PC-9 (cell line): ENCODE measurements around the gene VSTM2L.

Source experiments
- EZH2 ChIP-seq: fragments of 200-600 bp; sonication (generic); IDR thresholded peaks from 2 replicates; pipeline ENCODE4 v1.8.0; 2017; ENCODE audit warnings: antibody characterized with exemption, low read depth
- TF ChIP-seq, protein P1 (sequence below): fragments of 200-600 bp; sonication (generic); conservative IDR thresholded peaks from 2 replicates; pipeline ENCODE4 v1.6.1; 2017; ENCODE audit warnings: mixed run types, antibody characterized with exemption, mild to moderate bottlenecking, moderate library complexity

DNA sequence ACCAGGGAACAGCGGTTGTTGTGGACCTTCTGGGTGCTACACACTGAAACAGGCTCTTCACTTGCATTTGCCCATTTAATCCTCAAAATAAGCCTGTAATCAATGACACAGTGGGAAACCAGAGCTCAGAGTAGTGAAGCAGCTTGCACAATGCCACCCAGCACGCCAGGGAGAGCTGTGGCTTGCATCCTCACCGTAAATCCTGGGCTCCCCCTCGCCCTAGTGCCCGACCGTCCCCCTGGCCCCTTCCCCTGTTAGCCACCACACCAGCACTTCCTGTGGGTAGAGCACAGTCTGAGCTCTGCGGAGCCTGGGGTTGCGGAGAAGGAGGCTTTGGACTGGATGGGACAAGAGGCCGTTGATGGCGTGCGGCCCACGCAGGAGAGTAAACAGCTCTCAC, 14.5 kb downstream of the VSTM2L start:
- TF ChIP-seq, protein P1, sequence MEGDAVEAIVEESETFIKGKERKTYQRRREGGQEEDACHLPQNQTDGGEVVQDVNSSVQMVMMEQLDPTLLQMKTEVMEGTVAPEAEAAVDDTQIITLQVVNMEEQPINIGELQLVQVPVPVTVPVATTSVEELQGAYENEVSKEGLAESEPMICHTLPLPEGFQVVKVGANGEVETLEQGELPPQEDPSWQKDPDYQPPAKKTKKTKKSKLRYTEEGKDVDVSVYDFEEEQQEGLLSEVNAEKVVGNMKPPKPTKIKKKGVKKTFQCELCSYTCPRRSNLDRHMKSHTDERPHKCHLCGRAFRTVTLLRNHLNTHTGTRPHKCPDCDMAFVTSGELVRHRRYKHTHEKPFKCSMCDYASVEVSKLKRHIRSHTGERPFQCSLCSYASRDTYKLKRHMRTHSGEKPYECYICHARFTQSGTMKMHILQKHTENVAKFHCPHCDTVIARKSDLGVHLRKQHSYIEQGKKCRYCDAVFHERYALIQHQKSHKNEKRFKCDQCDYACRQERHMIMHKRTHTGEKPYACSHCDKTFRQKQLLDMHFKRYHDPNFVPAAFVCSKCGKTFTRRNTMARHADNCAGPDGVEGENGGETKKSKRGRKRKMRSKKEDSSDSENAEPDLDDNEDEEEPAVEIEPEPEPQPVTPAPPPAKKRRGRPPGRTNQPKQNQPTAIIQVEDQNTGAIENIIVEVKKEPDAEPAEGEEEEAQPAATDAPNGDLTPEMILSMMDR = no peak
- TF ChIP-seq EZH2 = no peak
